ENCODE results near the gene LRRC30.
"Not testable (repeated sequence)": the region's sequence is repeated elsewhere in the genome, so short reads cannot be mapped to it uniquely, and the experiment has no call there.

The LRRC30 gene

DNA sequence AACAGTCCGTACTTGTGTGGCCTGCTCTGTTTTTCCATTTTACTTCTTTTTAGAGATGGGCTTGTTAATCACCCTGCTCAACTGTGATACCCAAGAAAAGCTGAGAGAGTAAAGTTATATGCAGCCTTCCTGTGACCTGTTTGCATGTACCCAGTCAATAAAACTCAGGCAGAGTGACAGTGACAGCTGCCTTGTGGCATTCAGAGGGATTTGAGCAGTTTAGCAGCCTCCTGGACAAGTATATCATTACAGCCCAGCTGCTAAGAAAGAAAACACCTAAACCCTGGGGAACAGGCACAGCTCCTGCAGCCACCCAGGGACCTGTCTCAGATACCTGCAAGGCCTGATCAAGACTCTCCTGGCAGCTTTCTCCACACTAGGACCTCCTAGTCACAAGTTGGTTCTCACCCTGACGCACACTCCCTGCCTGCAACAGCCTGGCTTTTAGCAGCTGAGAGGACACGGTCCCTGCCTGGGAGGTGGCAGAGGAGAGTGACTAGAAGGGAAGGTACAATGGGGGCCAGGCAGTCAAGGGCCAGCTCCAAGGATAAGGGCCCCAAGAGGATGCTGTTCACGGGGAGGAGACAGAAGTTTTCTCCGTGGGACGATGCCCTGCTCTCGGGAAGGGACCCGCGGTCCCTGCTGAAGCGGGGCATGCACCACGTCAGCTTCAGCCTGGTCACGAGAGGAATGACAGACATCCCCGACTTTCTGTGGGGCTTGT, at the start of gene LRRC30:
LRRC30 (plus strand) TSS at position 464 of the 724 bp plus-strand sequence; CDS start at position 514, 50 bp downstream.
- no peak for DNase-seq (ENCODE audit: low read depth)

DNA sequence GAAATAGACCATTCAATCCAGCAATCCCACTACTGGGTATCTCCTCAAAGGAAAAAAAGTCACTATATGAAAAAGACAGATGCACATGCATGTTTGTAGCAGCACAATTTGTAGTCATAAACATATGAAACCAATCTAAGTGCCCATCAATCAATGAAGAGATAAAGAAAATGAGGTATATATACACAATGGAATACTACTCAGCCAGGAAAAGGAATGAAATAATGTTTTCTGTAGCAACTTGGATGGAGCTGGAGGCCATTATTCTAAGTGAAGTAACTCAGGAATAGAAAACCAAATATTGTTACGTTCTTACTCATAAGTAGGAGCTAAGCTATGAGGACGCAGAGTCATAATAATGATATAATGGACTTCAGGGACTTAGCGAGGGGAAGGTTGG, 45.2 kb upstream of the LRRC30 start:
- DNase-seq (ENCODE audit: low read depth), result no peak

DNA sequence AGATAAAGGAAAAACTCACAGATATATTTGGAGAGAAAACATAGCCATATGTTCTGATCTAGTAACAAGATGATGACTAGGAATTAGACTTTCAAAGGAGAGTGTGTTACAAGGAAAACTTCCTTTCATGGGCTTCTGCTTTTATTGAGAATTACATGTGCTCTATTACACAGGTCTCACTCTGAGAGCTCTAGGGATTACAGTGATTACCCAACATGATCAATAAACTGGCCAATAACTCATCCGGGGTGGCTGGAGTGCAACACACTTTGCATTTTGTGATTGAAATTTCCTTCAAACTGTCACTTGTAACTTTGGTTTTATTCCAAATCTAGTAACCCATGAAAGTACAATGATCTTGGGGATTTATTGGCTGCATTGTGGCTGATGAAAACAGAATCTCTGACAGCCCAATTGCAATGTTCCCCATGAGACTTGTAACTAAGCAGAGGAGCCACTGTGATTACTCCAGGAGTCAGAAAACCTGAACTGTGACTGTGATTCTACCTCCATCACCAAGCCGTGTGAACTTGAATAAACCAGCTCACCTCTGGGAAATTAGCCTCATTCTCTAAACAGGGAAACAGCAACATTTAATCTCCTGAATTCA, 40.2 kb upstream of the LRRC30 start:
- DNase-seq (ENCODE audit: low read depth), result no peak

- no peak for DNase-seq (ENCODE audit: low read depth)
Observed at GRCh38 chr18:7191736-7192135, 39.2 kb upstream of the LRRC30 start.

DNA sequence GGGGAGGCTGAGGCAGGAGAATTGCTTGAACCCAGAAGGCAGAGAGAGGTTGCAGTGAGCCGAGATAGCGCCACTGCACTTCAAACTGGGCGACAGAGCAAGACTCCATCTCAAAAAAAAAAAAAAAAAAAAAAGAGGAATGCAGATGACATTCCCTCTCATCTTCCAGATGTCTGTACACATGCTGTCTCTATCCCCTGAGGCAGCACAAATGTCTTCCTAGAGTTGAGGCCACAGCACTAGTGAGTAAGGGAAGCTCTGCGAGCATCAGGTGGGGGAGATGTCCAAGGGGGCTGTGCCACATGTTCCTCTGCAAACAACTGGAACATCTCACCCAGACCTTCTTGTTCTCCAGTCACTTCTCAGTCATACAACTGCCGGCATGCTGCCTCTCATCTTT, 35.6 kb upstream of the LRRC30 start:
- DNase-seq (ENCODE audit: low read depth), result no peak

GRCh38 chr18:7196421-7196820, 34.5 kb upstream of the LRRC30 start:
- DNase-seq (ENCODE audit: low read depth), result no peak

DNA sequence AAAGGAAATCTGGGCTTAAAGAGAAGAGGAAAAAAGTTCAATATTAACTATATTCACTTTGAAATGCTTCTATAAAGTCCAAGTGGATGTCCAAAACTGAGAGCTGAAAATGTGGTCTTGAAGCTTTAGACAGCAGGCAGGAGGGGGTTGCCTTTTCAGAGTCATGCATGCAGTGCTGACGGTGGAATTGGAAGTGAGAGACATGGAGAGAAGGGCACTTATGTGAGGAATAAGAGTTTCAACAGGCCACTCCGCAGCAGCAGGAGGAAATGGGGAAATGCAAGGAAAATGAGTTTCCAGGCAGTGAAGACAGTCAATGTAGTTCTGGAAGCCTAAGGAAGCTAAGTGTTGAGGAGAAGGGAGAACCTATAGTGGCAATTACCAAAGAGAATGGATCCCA, 33.0 kb upstream of the LRRC30 start:
- DNase-seq (ENCODE audit: low read depth), result no peak

- no peak for DNase-seq (ENCODE audit: low read depth)
Observed at GRCh38 chr18:7198326-7198725, 32.6 kb upstream of the LRRC30 start.

DNA sequence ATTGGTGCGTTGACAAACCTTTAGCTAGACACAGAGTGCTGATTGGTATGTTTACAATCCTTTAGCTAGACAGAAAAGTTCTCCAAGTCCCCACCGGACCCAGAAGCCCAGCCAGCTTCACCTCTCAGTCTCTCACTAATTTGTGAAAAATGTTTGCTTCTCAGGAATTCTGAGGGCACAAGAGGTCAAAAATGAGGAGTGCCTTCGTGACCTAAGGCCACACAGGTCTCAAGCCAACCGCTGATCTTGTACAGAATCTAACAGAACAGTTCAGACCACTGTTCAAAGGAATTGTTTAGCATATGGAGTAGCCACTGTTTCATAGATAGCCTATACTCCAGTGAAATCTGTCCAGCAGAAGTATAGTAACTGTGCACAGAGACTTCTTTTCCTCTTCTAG, 29.8 kb upstream of the LRRC30 start:
- DNase-seq (ENCODE audit: low read depth), result no peak

DNA sequence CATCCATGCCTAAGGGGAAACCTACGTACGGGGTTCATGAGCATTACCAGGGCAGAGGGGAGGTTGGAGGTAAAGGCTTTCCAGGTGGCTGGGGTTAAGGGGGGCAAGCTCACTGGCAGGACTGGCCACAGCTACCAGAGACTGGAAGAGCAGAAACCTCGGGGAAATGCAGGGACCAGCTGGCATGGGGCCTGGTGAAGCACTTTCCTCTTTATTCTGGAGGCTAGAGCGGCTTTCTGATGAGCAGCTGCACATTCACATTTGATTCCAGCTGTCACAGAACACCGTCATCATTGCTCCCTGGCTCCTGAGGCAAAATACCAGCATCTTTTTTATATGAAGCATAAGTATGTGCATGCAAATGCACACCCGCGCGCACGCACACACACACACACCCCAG, 28.7 kb upstream of the LRRC30 start:
- DNase-seq (ENCODE audit: low read depth), result no peak

DNA sequence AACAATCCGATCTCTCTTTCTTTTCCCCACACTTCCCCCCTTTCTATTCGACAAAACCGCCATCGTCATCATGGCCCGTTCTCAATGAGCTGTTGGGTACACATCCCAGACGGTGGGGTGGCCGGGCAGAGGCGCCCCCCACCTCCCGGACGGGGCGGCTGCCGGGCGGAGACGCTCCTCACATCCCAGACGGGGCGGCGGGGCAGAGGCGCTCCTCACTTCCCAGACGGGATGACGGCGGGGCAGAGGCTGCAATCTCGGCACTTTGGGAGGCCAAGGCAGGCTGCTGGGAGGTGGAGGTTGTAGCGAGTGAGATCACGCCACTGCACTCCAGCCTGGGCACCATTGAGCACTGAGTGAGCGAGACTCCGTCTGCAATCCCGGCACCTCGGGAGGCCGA, 27.3 kb upstream of the LRRC30 start:
- DNase-seq (ENCODE audit: low read depth), result not testable (repeated sequence)

DNA sequence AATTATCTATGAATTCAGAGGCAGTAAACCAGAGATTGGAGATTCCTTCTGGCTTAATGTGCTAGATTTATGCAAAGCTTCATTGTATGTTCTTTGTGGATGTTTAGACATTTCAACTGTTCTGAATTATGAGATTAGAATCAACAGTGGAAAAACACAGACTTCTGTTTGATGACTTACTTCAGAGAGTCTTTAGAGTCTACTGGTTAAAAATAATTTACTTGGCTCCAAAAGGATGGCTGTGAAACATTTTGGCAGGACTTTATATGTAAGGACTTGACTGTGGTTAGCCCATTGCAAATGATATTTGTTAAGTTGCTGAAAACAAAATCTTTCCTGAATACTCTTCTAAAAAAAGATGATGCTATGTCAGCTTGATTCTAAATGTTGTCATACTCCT, 25.5 kb upstream of the LRRC30 start:
- DNase-seq (ENCODE audit: low read depth), result no peak

- DNase-seq (ENCODE audit: low read depth), result no peak
Observed at GRCh38 chr18:7206217-7206616, 24.7 kb upstream of the LRRC30 start.

GRCh38 chr18:7207366-7207915, 23.4 kb upstream of the LRRC30 start:
- no peak for DNase-seq (ENCODE audit: low read depth)

- no peak for DNase-seq (ENCODE audit: low read depth)
Observed at GRCh38 chr18:7221424-7222155, 9.3 kb upstream of the LRRC30 start.

DNA sequence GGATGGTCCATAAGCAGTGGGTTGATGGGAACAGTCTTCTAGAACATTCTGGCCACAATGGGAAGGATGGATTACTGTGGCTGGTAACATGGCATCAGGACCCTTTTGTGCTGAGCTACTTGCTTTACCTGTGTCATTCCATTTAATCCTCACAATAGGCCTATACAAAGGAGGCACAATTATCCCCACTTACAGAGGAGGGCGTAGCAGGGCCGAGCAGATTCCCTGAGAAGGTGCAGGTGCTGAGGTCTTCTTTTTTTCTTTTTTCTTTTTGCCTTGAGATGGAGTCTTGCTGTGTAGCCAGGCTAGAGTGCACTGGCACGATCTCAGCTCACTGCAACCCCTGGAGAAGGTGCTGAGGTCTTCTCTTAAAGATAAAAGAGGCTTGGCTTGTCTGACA, 6.7 kb upstream of the LRRC30 start:
- DNase-seq (ENCODE audit: low read depth), result no peak

DNA sequence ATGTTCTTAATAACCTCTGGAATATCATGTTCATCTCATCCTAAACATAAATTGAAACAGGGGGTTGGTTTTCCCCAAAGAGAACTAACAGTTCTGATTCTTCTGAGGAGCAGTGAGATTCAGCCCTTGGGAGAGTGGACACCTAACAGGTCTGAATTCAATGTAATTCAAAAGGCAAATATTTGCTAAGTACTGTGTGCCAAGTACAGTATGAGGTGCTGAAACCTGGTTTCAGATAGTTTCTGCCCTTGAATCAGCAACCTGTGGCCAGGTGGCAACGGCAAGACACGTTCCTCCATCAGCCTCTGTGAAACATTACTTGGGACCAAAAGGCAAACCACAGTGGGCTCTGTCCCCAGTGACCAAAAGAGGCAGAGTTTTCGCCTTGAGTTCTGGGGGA, 1.3 kb downstream of the LRRC30 start:
- no peak for DNase-seq (ENCODE audit: low read depth)

DNA sequence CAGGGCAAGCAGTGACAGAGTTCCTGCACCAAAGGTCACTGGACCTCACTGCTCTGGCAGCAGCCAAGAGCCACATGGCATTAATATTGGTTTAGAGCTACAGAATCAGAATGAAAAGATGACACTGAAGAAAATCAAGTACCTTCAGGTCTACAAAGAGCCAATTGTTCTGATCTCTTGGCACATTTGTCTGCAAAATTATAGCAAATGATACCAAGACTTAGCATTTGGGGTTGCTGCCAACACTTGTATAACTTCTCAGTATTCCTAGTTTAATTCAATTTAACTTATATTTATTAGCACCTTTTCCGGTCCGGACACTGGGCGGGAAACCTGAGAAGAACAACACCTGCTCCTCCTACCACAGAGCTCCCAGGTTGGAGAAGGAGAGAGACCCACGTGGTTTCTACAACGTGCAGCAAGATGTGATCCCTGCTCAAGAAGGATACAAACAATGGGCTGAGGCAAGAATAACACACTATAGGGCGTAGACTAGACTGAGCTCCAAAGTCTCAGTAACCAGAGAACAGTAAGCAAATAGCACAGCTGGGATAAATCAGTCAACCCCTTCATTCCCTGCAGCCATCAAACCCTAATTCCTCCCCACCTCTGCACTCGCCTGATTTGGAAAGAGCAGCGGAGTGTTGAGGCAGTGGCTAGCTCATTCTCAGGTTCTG, 2.4 kb downstream of the LRRC30 start:
- DNase-seq (ENCODE audit: low read depth), result no peak

- DNase-seq (ENCODE audit: low read depth), result no peak
Observed at GRCh38 chr18:7234091-7234490, 3.2 kb downstream of the LRRC30 start.

DNA sequence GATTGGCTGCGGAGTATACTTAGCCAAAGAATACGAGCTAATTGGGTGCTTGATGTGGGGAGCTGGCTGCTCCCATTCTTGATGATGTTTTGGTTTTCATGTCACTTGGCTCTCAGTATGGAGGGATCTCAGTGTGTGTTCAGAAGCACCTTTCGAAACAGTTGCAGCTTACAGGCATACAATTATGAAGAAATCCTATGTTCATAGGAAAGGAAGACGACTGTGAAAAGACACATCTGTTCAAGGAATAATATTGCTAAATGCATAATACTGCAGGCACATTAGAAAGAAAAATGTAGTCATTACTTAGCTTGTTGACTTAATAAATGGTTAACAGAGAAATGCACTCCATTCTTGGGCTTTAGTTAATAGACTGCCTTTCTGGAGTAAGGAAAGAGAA, 4.1 kb downstream of the LRRC30 start:
- DNase-seq (ENCODE audit: low read depth), result no peak

- DNase-seq (ENCODE audit: low read depth), result no peak
Observed at GRCh38 chr18:7236072-7236471, 5.2 kb downstream of the LRRC30 start.

- no peak for DNase-seq (ENCODE audit: low read depth)
Observed at GRCh38 chr18:7236933-7237332, 6.0 kb downstream of the LRRC30 start.

Measured in stimulated activated CD8-positive, alpha-beta memory T cell treated with anti-CD3 and anti-CD28 coated beads, Interleukin-12 subunit alpha, Interleukin-12 subunit beta, amount 100 ng/mL, for 4 hours (primary cell).